ENCODE data around the gene SFXN5. TPM values are rescaled to one million over a fixed set of nuclear protein-coding genes. Genes with fewer than 3 reads are reported as not detected.

The SFXN5 gene
- total RNA-seq, 3 donors from 2014 or later (not counting 1 experiment from before 2014, with no cell fraction given): 15.3 to 22.3 (median 19.8) TPM

- DNase-seq (no peak), ATAC-seq (no peak)
- H3K9me3 ChIP-seq (ENCODE audit: control insufficient read depth, insufficient read depth, low read length): no peaks in the 10 kb centered on the region
- H3K4me1 Mint-ChIP-seq: no peaks in the 10 kb centered on the region
- no peak overlapping the region for H3K27ac ChIP-seq (ENCODE audit: low read length)
- H3K36me3 Mint-ChIP-seq: no peaks in the 10 kb centered on the region
- no peak overlapping the region for H3K4me3 ChIP-seq (ENCODE audit: low read length)
- H3K36me3 ChIP-seq (ENCODE audit: control insufficient read depth, insufficient read depth, low read length): no peaks in the 10 kb centered on the region
- H3K27ac Mint-ChIP-seq: no peak overlapping the region
- no peaks in the 10 kb centered on the region for H3K27me3 Mint-ChIP-seq (ENCODE audit: low read depth in 2 of 2)
- no peaks in the 10 kb centered on the region for H3K9me3 Mint-ChIP-seq
- H3K27me3 ChIP-seq (ENCODE audit: control insufficient read depth, insufficient read depth, low read length): no peaks in the 10 kb centered on the region
- no peak overlapping the region for H3K4me3 Mint-ChIP-seq
- intact Hi-C loops (cut with micrococcal nuclease): no loop called here
- no peaks in the 10 kb centered on the region for H3K4me1 ChIP-seq (ENCODE audit: control insufficient read depth, insufficient read depth, low read length)
- 97% methylated on average over 8 of the region's 8 CpGs for WGBS (ENCODE audit: insufficient coverage)
- no peak for TF ChIP-seq CTCF (IDR thresholded peaks at IDR 0.05)
Measured at GRCh38 chr2:72968286-72968685, 103.2 kb downstream of the SFXN5 start.

GRCh38 chr2:72965770-72966450, 105.6 kb downstream of the SFXN5 start:
- no peaks in the 10 kb centered on the region for H3K36me3 ChIP-seq (ENCODE audit: control insufficient read depth, insufficient read depth, low read length)
- intact Hi-C loops (cut with micrococcal nuclease): no loop called here

GRCh38 chr2:72965016-72965415, 106.5 kb downstream of the SFXN5 start:
- no peaks in the 10 kb centered on the region for H3K4me1 ChIP-seq (ENCODE audit: control insufficient read depth, insufficient read depth, low read length)
- Mint-ChIP-seq H3K4me1 (peaks cover 0 to 20% of the 10 kb centered on the region in 2 donors), H3K9me3 (no peaks in the 10 kb centered on the region), H3K27ac (no peak overlapping the region), H3K36me3 (no peaks in the 10 kb centered on the region), H3K27me3 (ENCODE audit: low read depth in 2 of 2) (no peaks in the 10 kb centered on the region), H3K4me3 (no peak overlapping the region)
- no peak overlapping the region for H3K4me3 ChIP-seq (ENCODE audit: low read length)
- no peak overlapping the region for H3K27ac ChIP-seq (ENCODE audit: low read length)
- no peaks in the 10 kb centered on the region for H3K9me3 ChIP-seq (ENCODE audit: control insufficient read depth, insufficient read depth, low read length)
- 94% methylated on average over 12 of the region's 12 CpGs for WGBS (ENCODE audit: insufficient coverage)
- no peak for DNase-seq
- intact Hi-C loops (cut with micrococcal nuclease): no loop called here
- TF ChIP-seq CTCF (IDR thresholded peaks at IDR 0.05): no peak
- no peaks in the 10 kb centered on the region for H3K27me3 ChIP-seq (ENCODE audit: control insufficient read depth, insufficient read depth, low read length)
- H3K36me3 ChIP-seq (ENCODE audit: control insufficient read depth, insufficient read depth, low read length): no peaks in the 10 kb centered on the region
- no peak for ATAC-seq

More at GRCh38 chr2:72965770-72966450, 105.6 kb downstream of the SFXN5 start:
- H3K4me1 Mint-ChIP-seq: peaks cover 0 to 11% of the 10 kb centered on the region in 2 donors
- no peak overlapping the region for H3K27ac ChIP-seq (ENCODE audit: low read length)
- no peaks in the 10 kb centered on the region for H3K27me3 ChIP-seq (ENCODE audit: control insufficient read depth, insufficient read depth, low read length)
- H3K4me3 ChIP-seq (ENCODE audit: low read length): no peak overlapping the region
- no peak for TF ChIP-seq CTCF (IDR thresholded peaks at IDR 0.05)
- no peaks in the 10 kb centered on the region for H3K36me3 Mint-ChIP-seq
- no peaks in the 10 kb centered on the region for H3K4me1 ChIP-seq (ENCODE audit: control insufficient read depth, insufficient read depth, low read length)
- 94% methylated on average over 14 of the region's 14 CpGs for WGBS (ENCODE audit: insufficient coverage)
- no peaks in the 10 kb centered on the region for H3K9me3 Mint-ChIP-seq
- no peak for ATAC-seq
- DNase-seq: no peak
- no peak overlapping the region for H3K27ac Mint-ChIP-seq
- H3K4me3 Mint-ChIP-seq: no peak overlapping the region
- H3K9me3 ChIP-seq (ENCODE audit: control insufficient read depth, insufficient read depth, low read length): no peaks in the 10 kb centered on the region
- H3K27me3 Mint-ChIP-seq (ENCODE audit: low read depth in 2 of 2): no peaks in the 10 kb centered on the region

GRCh38 chr2:72964146-72964525, 107.4 kb downstream of the SFXN5 start:
- Histone ChIP-seq H3K9me3 (ENCODE audit: control insufficient read depth, insufficient read depth, low read length) (no peaks in the 10 kb centered on the region), H3K27me3 (ENCODE audit: control insufficient read depth, insufficient read depth, low read length) (no peaks in the 10 kb centered on the region), H3K27ac (ENCODE audit: low read length) (no peak overlapping the region), H3K36me3 (ENCODE audit: control insufficient read depth, insufficient read depth, low read length) (no peaks in the 10 kb centered on the region), H3K4me1 (ENCODE audit: control insufficient read depth, insufficient read depth, low read length) (no peaks in the 10 kb centered on the region), H3K4me3 (ENCODE audit: low read length) (no peak overlapping the region)
- Mint-ChIP-seq H3K4me1 (peaks cover 8 to 28% of the 10 kb centered on the region in 2 donors), H3K27ac (no peak overlapping the region), H3K27me3 (ENCODE audit: low read depth in 2 of 2) (no peaks in the 10 kb centered on the region), H3K9me3 (no peaks in the 10 kb centered on the region), H3K4me3 (no peak overlapping the region), H3K36me3 (no peaks in the 10 kb centered on the region)
- intact Hi-C loops (cut with micrococcal nuclease): no loop called here
- DNase-seq (no peak), ATAC-seq (no peak)
- 95% methylated on average over 6 of the region's 6 CpGs for WGBS (ENCODE audit: insufficient coverage)
- no peak for TF ChIP-seq CTCF (IDR thresholded peaks at IDR 0.05)
